ENCODE data around the gene UNC13C.

Gene UNC13C

DNA sequence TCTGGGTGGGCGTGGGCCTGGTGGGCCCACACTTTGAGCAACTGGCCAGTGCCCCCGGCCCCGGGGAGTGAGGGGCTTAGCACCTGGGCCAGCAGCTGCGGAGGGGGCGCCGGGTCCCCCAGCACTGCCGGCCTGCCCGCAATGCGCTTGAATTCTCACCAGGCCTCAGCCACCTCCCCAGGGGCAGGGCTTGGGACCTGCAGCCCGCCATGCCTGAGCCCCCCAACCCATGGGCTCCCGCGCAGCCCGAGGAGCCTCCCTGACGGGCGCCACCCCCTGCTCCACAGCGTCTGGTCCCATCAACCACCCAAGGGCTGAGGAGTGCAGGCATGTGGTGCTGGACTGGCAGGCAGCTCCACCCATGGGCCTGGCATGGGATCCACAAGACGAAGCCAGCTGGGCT lies 484.3 kb downstream of the UNC13C start:
- DNase-seq (ENCODE audit: low read depth in 2 of 2): no peak

DNA sequence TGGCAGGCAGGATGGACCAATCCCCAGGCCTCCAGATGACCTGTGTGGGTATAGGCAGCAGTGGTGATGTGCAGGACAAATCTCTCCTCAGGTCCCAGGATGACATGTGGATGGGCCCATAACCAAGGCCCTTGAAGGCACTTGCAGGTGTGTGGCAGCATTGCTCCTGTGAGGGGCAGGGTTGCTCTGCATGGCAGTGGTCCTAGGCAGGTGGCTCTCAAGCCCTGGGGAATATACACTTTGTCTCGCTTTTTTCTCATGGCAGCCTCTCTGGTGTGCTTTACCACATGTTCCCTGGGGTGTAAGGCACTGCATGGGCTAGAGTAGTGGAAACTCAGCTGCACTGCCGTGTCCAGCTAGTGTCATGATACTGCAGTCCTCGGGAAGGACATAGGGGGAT lies 503.6 kb downstream of the UNC13C start:
- DNase-seq (ENCODE audit: low read depth in 2 of 2): no peak

DNA sequence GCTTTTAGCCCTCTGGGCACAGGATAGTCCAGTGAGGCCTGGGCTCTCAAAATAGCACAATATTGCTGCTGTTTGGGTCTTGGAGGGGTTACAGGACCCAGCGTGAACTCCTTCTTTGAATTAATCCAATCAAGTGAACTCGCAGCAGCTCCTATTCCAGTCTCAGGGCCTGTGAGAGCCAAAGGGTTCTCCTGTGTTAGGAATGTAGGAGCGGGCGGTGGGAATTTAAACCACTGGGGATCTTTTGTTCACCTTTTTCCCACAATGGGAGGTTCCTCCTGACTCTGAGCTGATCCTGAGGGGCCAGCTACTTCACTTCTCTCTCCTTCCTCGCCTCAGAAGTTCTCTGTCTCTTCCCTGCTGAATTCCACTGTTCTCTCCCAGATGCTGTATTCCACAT lies 504.0 kb downstream of the UNC13C start:
- no peak for DNase-seq (ENCODE audit: low read depth in 2 of 2)

DNA sequence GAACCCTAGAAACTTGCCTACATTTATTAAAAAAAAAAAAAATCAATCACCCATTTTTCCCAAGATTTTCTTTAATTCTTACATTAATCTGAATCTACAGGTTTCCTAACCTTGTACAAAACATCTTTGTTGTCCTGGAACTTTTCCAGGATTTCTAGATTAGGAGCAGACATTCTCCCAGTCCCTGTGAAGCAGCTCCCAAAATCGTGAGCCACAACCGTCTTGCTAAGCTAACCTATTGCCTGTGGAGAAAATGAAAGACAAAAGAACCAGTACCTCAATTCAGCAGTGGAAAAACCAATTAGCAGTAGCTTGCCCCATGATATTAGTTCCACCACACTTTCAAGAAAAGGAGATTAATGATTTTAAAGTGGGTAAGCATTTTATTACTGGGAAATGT lies 522.1 kb downstream of the UNC13C start:
- no peak for DNase-seq (ENCODE audit: low read depth in 2 of 2)

DNA sequence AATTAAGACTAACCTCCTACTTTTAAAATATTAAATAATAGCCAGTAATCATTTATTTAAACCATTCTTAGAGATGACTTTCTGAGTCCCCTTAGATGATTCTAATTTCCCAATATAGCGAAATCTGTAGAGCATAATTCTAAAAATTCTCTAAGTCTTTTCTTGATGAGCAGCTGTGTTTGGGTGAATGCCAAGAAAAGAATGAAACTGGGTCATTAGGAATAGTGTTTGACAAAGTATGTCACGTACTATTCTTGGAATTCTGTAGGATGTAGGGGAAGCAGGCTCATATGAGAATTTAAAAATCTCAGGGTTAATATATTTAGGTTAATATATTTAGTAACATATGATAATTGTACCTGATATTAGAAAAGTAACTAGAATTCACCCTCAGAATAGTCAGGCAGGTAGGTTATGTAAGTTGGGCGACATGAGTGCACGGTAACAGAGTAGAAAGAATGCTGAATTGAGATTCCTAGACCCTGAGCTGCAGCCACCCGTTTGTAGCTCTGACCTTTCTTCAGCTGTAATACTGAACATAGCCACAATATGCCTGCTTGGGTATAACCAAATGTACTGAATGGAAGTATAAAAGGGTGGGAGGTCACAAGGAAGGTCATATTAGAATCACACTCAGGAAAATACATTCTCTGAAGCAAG lies 524.3 kb downstream of the UNC13C start:
- no peak for DNase-seq (ENCODE audit: low read depth in 2 of 2)

DNA sequence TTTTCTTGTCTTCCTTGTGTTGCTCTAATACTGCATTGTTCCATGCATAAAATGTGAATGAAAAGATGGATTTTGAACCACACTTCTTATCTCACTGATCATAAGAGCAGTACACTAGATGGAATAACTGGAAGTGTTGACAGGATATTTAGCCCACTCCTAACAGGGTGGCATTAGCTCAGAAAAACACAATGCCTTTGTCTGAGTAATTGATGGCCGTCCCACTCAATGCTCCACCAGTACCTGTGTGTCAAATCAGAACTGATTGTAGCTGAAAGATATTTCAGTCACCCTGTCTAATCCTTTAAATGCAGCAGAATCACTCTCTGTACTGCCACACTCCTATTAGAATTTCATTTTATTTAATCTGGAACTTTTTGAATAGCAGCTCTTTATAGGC lies 526.5 kb downstream of the UNC13C start:
- no peak for DNase-seq (ENCODE audit: low read depth in 2 of 2)

DNA sequence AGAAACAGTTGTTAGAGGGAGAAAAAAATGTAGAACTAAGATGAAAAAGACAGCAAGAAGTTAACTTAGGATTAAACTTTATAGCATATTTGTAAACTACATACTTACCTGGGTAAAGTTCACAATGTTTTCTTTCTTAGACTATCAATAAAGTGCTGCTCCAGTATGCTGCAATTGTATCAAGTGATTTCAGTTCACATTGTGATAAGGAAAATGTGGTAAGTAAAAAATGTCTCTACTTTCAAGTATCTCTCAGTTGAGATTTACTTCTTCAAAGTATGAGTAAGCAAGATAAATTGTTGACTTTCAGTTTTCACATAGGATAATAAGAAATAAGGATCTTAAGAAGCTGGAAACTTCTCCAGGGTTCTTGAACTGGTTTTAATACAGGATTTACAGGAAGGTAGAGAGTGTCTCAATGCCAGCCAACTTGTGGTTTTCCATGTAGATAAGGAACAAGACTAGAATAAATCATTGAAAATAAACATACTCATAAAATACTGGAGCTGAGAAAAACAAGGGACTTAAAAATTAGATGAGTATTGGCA lies 528.8 kb downstream of the UNC13C start:
- no peak for DNase-seq (ENCODE audit: low read depth in 2 of 2)

DNA sequence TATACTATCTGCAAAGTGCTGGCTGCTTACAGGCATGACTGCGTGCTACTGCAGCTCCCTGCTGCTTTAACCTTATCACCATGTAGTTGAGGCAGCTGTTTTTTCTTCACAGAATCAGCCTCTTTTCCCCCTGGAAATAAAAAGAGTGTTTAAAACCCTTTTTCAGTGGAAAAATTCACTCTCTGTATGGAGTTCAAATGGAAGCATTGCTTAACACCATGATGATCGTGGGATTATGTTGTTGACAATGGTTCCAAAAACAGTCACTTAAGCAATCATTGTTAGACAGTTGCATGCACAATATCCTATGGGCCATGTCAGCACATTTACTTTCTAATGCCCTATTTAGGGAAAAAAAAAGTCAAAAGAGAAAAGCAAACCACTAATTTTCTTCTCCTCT lies 536.4 kb downstream of the UNC13C start:
- no peak for DNase-seq (ENCODE audit: low read depth in 2 of 2)

DNA sequence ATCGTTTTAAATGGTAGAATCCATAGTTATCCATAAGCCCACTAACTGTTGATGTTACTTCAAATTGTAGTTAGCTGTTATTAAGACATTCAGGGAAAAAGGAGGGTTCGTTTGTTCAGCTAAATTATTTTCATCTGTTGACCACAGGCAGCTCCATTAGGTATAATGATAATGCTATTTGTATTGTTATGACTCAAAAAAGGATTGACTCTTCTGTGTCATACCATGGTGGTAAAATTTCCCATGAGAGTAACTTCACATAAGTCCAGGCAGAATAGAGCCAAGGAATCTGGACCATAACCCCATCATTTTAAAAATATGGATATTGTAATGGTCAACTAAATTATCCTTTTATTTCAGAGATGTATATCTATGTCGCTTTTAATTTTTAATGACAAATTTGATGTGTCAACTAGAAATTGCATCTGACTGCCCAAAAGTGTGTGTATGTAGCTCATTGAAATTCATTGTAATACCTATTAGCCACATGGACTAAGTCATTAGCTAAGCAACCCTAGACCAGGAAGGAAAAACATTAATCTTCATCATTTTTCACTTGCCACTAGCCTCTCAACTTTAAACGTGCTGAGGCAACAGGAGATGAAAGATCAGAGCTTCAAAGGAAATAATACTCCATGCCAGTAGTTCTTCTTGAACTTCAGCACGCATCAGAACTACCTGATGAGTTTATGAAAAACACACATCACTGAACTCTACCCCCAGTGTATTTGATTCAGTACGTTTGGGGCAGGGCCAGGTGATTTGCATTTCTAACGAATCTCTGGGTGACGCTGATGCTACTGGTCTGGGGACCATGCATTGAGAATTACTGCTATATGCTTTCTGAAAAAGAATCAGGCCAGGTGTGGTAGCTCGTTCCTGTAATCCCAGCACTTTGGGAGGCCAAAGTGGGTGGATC lies 537.7 kb downstream of the UNC13C start:
- DNase-seq (ENCODE audit: low read depth in 2 of 2): no peak

DNA sequence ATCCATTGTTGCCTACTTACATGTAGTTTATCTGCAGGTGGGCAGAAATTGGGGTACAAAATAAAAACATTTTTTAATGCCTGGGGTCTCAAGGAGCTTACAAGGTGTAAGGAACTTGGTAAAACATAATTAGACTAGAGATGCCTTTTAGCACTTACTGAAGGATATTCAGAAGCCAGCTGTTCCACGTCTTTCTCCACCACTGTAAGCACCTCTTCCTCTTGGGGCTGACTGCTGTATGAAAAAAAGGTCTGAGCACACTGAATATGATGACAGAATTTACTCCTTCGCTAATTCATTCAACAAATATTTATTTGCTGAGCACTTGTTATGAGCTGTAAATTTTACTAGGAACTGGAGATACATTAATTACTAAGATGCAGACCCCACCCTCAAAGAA lies 539.1 kb downstream of the UNC13C start:
- DNase-seq (ENCODE audit: low read depth in 2 of 2): no peak

DNA sequence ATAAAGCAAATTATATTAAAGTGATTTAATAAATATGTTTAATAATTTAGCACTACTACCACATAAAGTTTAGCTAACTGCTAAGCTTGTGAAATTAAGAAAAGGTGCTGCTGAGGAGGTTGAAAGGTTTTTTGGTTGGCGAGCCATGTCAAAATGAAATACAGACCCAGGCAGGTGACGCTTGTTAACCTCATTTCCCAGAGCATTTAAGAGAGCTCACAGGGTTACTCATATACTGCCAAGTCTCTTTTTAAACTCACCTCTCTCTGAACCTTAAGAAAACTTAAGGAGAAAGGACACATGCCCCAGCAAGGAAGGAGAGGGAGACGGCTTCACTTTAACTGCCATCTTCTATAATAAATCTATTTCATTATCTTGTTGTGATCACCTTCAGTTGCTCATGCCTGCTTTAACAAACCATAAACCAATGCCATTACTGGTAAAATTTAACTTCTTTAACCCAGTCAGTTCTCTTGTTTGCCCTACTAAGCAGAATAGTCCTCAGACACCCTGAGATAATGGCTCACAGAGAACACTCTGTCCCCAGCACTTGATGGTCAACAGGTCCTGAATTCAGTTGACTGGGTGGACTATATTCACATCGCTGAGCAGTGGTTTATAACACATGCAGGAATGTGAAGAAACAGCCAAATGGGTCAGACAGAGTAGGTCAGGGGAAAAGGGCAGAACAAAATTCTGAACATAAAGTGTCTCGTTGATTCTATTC lies 540.1 kb downstream of the UNC13C start:
- no peak for DNase-seq (ENCODE audit: low read depth in 2 of 2)

DNA sequence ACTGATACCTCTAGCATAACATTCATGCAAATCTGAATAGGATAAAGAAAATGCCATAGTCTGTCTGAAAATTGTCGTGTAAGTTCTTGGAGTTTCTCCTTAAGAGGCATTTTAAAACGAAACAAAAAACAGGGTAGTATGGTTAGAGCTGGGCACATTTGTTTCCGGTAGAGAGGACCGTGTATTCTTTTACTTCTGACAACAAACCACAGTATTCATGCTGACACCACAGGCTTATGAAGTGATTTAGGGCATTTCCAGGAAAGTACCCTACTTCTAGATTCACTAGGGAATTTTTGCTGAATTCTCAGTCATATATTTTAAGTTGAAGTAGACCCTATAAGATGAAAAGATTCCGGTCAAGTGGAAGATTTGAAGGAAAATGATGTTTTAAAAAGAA lies 541.3 kb downstream of the UNC13C start:
- no peak for DNase-seq (ENCODE audit: low read depth in 2 of 2)

DNA sequence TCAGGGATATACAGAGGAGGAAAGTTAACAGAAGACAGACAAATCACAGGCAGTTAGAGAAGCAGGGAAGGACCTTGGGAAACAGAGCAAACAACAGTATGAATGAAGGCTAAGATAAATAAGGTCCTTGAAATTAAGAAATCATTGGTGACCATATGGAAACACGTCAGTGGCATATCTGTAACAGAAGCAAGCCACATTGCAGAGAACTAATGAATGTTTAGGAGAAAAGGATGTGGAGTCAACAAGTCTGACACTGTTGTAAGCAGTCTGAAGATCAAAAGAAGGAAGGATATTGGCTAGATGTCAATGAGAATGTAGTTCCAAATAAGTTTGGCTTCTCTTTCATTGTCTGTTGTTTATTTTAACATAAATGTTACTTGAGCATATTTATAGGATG lies 542.4 kb downstream of the UNC13C start:
- no peak for DNase-seq (ENCODE audit: low read depth in 2 of 2)

DNA sequence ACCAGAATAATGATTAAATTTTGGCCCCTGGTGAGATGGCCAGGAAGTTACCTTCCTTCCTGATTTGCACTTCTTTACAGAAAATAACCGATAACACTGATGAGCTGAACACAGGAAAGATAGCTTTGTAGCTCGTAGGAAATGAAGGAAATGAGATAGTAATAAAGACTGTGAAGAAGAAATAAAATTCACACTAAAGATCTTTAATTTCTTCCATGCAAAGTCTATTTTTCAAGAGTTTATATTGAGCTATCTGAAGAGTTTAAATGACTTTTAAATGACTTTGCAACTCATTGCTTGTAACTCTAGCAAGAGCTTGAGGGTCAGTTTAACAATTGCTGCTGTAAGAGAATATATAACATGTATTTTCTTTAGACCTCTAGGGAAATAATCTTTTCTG lies 543.0 kb downstream of the UNC13C start:
- DNase-seq (ENCODE audit: low read depth in 2 of 2): no peak

DNA sequence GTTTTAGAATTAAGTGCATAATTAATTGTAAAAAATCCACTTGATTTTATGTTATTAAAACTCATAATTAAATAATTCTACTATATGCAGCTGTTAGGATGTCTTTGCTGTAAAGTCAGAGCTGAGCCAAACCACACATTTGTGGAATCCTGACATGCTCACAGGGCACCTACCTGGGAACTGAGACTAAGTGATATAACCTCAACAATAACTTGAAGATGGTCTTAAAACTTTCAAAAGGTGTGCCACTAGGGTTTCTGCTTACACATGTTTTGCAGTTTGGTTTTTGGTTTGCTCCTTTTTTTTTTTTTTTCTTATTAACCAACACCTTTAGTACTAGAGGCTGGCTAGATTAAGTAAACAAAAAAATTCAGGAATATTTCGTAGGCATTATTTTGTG lies 549.8 kb downstream of the UNC13C start:
- DNase-seq (ENCODE audit: low read depth in 2 of 2): no peak

DNA sequence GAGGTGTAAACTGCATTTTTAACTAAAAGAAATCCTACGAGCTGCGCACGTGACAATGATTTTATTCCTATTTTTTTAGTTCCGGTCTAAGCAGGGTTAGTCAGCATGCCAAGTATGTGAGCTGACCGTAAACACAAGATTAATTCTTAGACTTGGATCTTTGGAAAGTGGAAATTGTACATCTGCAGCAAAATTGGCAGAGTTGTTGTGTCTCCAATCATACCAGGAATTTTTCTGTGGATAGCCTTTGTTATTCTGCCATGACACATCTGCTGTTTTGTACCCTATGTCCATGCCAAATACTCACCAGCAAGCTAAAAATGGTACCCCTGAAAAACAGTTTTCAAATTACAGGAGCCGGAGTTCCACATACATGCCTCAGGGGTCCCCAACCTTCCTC lies 562.5 kb downstream of the UNC13C start:
- DNase-seq (ENCODE audit: low read depth in 2 of 2): no peak

DNA sequence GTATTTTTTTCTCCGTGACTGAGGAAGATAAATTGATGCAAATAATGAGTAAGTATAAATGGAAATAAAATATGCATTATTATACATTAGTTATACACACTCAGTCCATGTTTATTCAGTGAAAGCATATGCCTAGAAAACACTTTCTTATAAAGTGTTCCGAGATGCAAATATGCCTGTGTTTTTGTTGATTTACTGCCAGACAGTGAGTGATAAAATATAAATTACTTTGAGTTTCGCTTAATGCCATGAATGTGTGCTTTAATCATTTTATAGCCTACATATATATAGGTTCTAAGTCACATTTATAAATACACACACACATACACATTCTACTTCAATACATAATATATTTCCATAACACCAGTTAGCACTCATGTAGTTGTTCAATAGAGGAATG lies 569.2 kb downstream of the UNC13C start:
- no peak for DNase-seq (ENCODE audit: low read depth in 2 of 2)

DNA sequence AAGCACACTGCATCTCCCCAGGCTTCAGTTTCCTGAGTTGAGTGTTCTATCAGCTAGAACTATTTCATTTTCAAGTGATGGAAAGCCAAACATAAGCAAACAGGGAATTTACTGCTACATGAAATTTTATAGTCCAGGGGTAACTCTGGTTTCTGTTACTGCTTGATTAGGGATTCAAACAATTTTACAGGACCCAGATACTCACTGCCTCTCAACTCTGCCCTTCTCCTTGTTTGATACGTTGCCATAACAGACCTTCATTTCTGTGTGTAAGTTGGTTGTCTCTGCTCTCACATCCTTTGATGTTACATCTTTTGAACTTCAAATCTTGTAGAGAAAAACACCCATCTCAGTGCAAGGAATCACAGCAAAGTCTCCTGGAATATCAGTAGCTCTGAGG lies 572.7 kb downstream of the UNC13C start:
- DNase-seq (ENCODE audit: low read depth in 2 of 2): no peak

DNA sequence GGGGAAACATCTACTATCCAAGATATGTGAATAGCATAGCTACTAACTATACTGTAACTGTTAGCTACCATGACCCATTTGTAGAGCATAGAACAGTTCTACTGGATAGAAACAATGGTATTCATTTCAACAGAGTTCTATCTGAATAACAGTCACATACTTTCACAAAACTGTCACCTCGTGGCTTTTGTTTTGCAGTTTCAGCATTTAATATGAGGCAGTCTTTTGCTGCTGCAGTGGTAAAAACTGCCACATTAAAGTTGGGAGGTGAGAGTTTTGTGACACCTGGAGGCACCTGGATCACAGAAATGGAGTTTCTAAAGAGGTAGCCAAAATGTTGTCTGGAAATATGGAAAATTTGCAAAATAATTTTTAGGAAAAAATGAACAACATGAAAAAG lies 578.0 kb downstream of the UNC13C start:
- no peak for DNase-seq (ENCODE audit: low read depth in 2 of 2)

DNA sequence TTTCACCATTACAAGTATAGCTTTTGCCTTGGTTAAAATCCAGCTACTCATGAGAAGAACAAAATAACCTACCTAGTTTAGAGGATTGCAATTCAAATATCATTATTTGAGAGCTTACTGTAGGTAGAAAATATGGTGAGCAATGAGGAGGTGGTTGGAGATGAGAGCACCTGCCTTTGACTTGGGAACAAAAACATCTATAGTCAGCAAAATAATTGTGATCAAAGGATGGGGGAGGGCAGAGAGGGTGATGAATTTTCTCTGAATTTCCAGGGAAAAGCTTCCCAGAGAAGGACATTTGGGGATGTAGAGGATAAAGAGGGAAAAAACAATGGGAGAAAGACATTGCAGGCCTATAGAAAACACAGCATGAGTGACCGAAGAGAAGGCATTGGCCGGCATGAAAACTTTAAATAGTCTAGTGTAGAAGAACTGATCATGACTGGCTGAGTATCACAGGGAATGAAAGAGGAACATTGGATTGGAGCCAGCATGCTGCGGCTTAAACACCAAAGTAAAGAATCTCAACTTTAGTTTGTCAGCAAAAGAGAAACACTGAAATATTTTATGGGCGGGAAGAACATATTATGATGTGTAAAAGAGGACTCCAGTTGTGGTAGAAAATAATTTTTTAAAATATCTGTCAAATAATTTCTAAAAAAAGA lies 581.3 kb downstream of the UNC13C start:
- no peak for DNase-seq (ENCODE audit: low read depth in 2 of 2)

DNA sequence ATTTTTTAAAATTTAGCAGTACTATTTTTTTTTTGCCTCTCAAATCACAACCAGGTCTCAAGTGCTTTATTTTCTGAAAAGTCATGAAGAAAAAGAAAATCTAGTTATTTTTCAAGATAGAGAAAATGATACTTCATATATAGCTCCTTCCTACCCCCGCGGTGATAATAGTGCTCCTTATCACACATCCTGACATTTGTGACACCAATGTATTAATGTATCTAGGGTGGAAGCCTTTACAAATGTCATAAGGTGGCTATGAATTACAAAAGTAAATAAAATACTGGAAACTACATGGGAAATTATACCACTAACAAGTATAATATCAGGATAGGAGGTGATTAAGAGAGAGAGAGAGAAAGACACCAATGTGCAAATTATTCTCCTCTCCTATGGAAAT lies 582.2 kb downstream of the UNC13C start:
- no peak for DNase-seq (ENCODE audit: low read depth in 2 of 2)

DNA sequence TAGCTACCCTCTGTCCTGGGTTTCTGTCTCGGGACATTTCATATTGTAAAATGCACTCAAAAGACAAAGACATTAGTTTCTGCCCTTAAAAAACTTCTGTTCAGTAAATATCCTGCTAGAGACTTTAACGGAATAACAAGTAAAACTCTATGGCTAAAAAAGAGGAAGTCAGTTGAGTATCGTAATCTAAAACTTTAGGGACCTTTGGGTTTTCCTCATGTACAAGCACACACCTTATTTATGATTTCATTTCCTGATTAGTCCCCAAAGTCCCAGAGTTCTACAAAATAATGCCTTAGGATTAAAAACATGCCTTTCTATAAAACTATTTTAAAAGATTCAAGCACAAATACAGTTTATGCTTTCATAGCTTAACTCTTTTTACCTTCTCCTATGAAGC lies 585.9 kb downstream of the UNC13C start:
- no peak for DNase-seq (ENCODE audit: low read depth in 2 of 2)

All from stimulated activated CD4-positive, alpha-beta T cell treated with anti-CD3 and anti-CD28 coated beads, Interleukin-15, amount 100 ng/mL, for 48 hours (primary cell).